ENCODE results near the gene IL6ST. TPM values are rescaled to one million over a fixed set of nuclear protein-coding genes. Genes with fewer than 3 reads are reported as not detected.
A peak's percentile ranks its signal among the peaks of the same experiment; 100 is the strongest.

The IL6ST gene
- total RNA-seq, 1 donor from 2014 or later, result 328 TPM

GRCh38 chr5:55927861-55928655, 66.7 kb downstream of the IL6ST start:
- DNase-seq (ENCODE audit: low spot score) (no peak), ATAC-seq (no peak)
- intact Hi-C loops (cut with DNase I), result no loop called here

- ATAC-seq (no peak), DNase-seq (ENCODE audit: low spot score) (no peak)
- intact Hi-C loops (cut with DNase I), result no loop called here
These were observed 68.3 kb downstream of the IL6ST start for GRCh38 chr5:55926476-55926875.

GRCh38 chr5:55925712-55926111, 69.1 kb downstream of the IL6ST start:
- no peak for DNase-seq (ENCODE audit: low spot score)
- ATAC-seq, result no peak
- intact Hi-C loops (cut with DNase I), result no loop called here

- no peak for ATAC-seq
- intact Hi-C loops (cut with DNase I), result no loop called here
- DNase-seq (ENCODE audit: low spot score), result no peak
These were observed 69.6 kb downstream of the IL6ST start for GRCh38 chr5:55925181-55925580.

DNA sequence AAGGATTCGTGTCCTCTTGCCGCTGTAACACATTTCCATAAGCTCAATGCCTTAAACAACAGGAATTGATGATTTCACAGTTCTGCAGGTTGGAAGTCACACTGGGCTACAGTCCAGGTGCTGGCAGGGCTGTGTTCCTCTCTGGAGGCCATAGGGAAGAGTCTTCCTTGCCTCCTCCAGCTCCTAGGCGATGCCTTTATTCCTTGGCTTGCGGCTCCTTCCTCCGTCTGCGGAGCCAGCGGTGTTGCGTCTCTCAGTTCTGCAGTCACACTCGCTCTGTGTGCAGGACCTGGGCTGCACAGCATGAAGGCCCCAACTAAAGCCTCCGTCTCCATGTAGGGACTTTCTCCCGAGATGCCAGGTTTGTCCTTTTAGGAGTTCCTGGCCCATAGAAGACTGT, 70.0 kb downstream of the IL6ST start:
- DNase-seq (ENCODE audit: low spot score) (no peak), ATAC-seq (no peak)
- intact Hi-C loops (cut with DNase I), result no loop called here

DNA sequence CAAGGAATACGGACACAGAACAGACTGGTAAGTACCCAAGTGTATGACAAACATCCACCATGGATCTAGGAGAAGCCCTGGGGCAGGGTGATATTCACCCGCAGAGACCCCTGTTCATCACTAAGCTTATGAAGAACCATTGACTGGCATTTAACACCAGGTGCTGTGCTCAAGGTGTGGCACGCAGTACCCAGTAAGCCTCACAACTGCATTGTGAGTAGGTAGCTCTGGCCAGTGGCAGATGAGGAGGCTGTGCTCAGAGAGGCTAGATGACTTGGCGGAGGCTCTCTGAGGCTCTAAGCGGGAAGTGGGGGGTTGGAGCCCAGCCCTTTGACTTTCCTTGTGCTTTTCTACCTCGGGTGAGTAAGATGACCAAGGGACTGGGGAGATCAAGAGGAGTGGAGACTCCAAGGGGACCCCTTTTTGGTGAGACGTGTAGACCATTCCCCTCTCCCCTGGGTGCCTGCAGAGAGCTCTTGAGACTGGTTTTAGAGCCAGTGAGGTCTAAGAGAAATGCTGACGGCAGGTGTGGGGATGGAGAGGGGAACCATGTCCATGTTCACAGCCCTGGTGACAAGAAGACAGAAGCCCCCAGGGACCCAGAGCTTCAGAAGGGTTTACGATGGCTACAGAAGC, 70.8 kb downstream of the IL6ST start:
- ATAC-seq, result no peak
- intact Hi-C loops (cut with DNase I), result no loop called here
- no peak for DNase-seq (ENCODE audit: low spot score)

GRCh38 chr5:55923177-55923771, 71.5 kb downstream of the IL6ST start:
- intact Hi-C loops (cut with DNase I), result no loop called here
- peak; percentile 48 for DNase-seq (ENCODE audit: low spot score)
- peak; percentile 44 for ATAC-seq

GRCh38 chr5:55921617-55922016, 73.1 kb downstream of the IL6ST start:
- ATAC-seq, result no peak
- intact Hi-C loops (cut with DNase I), result no loop called here

GRCh38 chr5:55920784-55921183, 74.0 kb downstream of the IL6ST start:
- no peak for ATAC-seq
- intact Hi-C loops (cut with DNase I), result no loop called here
- DNase-seq (ENCODE audit: low spot score), result no peak

More at GRCh38 chr5:55921617-55922016, 73.1 kb downstream of the IL6ST start:
- no peak for DNase-seq (ENCODE audit: low spot score)

GRCh38 chr5:55919625-55920024, 75.1 kb downstream of the IL6ST start:
- intact Hi-C loops (cut with DNase I), result no loop called here

DNA sequence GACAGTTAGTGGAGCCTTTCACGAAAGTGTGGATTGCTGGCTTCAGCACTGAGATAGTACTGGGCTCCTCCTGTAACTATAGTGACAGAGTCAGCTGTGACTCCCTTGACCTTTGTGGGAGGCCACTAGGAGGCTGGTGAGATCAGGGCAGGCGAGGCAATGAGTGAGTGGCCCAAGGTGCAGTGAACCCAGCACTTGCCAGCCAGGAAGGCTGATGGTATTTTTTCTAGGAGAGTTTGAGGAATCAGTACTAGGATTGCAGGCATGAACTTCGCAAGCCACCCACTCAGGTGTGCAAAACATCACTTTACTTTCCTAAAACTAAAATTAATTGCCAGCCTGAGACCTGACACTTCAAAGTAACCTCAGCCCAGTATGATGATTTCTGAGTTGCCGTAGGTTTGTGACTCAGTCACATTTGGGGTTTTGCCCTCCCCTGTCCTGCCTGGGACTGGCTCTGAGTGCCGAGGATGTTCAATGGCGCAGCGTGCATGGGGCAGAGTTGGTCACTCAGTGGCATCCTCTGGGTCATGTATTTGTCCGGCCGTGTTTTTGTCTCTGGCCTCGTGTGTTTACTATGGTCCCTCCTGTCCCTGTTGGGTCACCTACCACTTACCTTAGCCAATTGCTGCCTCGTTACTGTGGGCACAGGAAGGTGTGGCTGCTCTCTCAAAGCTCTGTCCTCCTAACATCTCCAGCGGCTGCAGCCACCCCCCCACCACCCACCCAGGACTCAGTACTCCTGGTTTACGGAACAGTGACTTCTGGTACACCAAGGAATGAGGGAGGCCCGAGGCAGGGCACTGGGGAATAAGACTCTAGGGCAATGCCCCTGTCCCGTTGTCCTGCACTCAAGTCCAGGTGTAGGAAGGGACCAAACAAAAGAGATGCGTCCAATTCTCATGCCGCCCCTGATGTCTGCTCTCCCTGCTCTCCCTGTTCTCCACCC, 76.4 kb downstream of the IL6ST start:
- intact Hi-C loops (cut with DNase I), result no loop called here
- DNase-seq (ENCODE audit: low spot score) (peak; percentile 49), ATAC-seq (no peak)

More at GRCh38 chr5:55919625-55920024, 75.1 kb downstream of the IL6ST start:
- DNase-seq (ENCODE audit: low spot score) (peak; percentile 40), ATAC-seq (no peak)

DNA sequence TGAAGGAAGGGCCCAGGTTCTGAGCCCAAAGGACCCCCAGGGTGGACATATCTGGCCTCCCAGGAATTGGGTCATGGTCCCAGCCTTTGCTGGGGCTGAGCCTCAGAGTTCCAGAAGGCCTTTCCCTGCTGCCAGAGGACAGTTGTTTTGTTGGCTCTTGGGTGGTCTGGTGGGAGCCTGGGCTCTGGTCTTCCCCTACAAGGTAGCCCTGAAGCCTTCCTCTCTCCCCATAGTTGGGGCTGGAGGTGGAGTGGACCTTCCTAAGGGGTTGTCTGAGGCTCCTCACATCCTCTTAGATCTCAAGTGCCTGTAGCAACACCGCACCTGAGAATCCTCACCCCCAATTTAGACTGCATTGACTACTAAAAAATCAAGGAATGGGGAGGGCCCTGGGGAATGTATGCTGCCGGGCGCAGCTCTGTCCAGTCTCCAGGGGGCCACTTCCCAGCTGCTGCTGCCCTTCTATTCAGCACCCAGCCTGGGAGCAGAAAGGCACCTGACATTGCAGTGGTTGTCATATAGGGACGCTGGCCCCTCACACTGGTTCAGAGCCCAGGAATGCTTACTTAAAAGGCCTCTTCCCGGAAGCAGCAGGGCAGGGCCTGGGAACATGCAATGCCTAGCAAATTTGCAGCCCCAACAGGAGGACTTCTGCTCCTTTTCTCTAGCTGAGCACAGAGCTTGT, 77.2 kb downstream of the IL6ST start:
- ATAC-seq (no peak), DNase-seq (ENCODE audit: low spot score) (peak; percentile 36)
- intact Hi-C loops (cut with DNase I), result no loop called here

DNA sequence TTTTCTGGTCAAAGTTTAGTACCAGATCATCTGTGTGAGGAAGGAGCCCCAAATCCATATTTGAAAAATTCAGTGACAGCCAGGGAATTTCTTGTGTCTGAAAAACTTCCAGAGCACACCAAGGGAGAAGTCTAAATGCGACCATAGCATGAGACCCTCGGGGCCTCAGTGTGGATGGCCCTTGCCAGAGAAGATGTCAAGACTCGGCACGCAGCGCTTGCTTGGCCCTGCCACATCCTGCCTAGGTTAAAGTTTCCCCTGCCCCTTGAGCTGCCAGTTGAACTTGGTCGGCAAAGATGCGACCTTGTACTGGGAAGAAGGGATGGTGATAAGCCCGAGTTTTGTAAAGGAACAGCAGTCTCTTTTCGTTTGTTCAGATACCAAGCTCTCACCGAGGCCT, 77.8 kb downstream of the IL6ST start:
- peak; percentile 17 for DNase-seq (ENCODE audit: low spot score)
- intact Hi-C loops (cut with DNase I), result no loop called here
- no peak for ATAC-seq

GRCh38 chr5:55915783-55916182, 79.0 kb downstream of the IL6ST start:
- intact Hi-C loops (cut with DNase I), result no loop called here
- no peak for ATAC-seq
- no peak for DNase-seq (ENCODE audit: low spot score)

DNA sequence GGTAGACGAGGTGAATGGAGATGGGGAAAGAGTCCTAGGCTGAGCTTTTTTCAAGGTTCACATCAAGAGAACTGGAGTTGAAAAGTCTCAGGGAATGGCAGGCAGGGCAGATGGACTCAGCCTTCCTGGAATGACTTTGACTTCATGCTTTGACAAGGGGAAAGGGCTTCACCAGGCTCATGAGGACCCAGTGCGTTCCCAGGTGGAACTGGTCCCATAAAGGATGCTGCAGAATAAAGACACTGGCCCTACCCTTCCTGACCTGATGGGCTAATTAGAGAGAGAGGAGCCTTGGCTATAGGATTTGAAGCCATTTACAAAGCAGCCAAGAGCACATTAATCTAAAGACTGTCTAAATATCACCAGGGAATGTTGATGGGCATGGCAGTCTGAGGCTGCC, 79.8 kb downstream of the IL6ST start:
- ATAC-seq (no peak), DNase-seq (ENCODE audit: low spot score) (peak; percentile 22)
- intact Hi-C loops (cut with DNase I), result no loop called here

DNA sequence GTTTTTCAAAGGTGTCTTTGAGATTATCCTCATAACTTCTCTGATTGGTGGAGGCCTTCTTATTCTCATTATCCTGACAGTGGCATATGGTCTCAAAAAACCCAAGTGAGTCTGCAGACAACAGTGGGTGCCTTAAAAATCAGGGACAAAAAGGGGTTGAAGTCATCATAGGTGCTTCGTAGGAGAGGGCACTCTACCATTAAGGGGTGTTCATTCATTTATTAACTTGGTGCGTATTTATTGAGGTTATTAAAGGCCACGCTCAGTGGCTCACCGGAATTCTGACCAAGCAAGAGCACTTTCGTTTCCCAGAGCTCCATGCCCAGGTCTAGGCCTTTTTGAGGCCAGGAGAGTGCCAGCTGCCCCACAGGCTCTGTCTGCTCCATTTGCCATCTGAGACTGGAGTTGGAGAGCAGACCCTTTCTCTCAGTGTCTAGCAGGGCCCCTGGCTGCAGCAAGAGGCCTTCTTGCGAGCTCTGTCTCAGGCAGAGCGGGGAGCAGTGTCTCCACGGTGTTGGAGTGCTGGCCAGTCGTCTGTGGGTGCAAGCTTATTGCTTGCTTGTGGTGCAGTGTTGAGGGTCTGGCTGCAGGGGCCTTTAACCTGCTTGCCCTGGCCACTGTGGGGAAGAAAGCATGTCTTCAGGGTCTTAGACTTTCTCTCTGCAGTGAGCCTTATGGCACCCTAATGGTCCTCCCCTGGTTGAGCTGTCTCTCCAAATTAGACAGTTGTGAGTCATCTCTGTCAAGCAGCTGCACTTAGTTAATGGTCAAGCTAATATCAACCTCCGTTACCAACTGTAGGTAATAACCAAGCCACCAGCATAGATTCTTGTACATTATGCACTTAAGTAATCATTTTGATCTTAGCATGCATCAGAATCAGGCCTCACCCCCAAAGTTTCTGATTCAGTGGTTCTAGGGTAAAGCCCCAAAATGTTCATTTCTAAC, 81.0 kb downstream of the IL6ST start:
- peak; percentile 25 for DNase-seq (ENCODE audit: low spot score)
- ATAC-seq, result no peak
- intact Hi-C loops (cut with DNase I), result no loop called here

DNA sequence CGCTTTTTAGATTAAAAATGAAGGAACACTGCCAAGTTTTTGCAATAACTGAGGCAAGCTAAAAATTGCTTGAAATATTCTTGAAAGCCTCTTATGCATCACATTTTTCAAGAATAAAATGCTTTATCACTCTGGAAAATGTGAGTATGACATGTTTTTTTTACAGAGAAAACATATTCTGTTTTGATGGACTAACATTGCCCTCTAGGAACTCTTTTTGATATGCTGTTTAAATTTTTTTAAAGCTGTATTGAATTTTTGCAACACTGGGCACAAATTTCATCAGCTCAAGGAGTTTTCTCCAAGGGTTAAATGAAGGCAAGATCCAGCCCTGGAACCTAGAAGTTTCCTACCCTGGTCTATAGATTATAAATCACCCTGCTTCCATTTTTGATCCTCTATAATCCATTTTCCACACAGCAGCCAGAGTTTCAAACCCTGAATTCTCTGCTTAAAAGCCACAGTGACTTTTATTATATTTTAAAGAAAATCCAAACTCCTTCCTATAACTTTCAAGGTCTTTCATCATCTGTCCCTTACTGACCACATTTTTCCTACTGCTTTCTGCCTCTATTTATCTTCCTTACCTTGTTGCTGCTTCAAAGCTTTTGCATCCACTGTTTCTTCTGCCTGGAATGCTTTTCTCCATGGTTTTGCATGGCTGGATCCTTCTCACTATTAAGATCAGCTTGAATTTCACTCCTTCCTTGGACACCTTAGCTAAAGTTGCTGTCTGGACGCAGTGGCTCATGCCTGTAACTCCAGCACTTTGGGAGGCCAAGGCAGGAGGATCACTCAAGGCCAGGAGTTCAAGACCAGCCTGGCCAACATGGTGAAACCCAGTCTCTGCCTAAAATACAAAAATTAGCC, 82.7 kb downstream of the IL6ST start:
- intact Hi-C loops (cut with DNase I), result no loop called here
- peak; percentile 23 for DNase-seq (ENCODE audit: low spot score)
- no peak for ATAC-seq
